Measurements from ENCODE around the gene ZFAND2B. TPM values are rescaled to one million over a fixed set of nuclear protein-coding genes. Genes with fewer than 3 reads are reported as not detected.
A peak's percentile ranks its signal among the peaks of the same experiment; 100 is the strongest.

The ZFAND2B gene, protein sequence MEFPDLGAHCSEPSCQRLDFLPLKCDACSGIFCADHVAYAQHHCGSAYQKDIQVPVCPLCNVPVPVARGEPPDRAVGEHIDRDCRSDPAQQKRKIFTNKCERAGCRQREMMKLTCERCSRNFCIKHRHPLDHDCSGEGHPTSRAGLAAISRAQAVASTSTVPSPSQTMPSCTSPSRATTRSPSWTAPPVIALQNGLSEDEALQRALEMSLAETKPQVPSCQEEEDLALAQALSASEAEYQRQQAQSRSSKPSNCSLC
- total RNA-seq, result 10 to 100 TPM; 21.7 to 83.8 TPM

DNA sequence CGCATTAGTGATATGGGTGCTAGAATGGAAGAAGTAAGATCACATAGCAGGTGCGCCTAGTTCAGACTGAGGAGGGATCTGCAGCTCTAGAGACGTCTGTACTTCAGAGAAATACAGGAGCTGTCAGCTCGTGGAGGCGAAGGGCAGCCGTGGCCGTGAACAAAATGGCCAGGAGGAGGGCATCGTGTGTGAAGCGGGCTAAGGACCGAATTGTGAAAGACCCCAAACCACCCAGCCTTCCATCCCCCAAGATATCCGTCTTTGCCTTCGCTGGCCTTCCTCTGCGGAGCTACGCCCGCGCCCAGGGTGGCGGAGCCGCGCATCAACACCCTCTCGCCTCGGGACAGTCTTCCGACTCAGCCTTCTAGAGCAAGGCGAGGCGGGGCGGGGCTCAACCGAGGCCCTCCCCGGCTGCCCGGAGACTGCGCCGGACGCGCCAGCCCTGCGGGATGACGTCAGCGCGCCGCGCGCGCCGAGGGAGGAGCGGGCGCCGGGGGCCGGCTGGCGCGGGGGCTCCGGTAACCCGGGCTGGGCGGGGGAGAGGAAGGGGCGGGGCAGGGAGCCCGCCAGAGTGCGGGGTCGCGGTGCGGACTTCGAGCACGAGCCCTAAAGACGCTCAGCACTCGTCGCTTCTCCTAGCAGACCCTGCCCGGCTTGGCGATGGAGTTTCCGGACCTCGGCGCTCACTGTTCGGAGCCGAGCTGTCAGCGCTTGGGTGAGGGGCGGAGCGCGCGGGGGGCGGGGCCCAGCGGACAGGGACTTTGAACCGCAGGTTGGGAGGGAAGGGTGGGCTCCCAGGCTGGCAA lies at the start of gene ZFAND2B:
ZFAND2B (plus strand) TSS at position 455 of the 806 bp plus-strand sequence; CDS start at position 661, 206 bp downstream.
- Histone ChIP-seq H3K27ac (peak within 1 kb of the TSS; percentile 85 to 93), H3K4me3 (peak within 1 kb of the TSS; percentile 91), H3K36me3 (peaks cover 6% of the 10 kb centered on the region), H3K4me1 (ENCODE audit: control insufficient read depth in 1 of 2, low read depth in 2 of 2) (peaks cover 15 to 25% of the 10 kb centered on the region in 2 donors), H3K27me3 (replicated peaks; ENCODE audit: insufficient read depth) (no peaks in the 10 kb centered on the region), H3K9me3 (no peaks in the 10 kb centered on the region)
- DNase-seq (ENCODE audit: low spot score), result peak; percentile 72
- TF ChIP-seq, protein P1, sequence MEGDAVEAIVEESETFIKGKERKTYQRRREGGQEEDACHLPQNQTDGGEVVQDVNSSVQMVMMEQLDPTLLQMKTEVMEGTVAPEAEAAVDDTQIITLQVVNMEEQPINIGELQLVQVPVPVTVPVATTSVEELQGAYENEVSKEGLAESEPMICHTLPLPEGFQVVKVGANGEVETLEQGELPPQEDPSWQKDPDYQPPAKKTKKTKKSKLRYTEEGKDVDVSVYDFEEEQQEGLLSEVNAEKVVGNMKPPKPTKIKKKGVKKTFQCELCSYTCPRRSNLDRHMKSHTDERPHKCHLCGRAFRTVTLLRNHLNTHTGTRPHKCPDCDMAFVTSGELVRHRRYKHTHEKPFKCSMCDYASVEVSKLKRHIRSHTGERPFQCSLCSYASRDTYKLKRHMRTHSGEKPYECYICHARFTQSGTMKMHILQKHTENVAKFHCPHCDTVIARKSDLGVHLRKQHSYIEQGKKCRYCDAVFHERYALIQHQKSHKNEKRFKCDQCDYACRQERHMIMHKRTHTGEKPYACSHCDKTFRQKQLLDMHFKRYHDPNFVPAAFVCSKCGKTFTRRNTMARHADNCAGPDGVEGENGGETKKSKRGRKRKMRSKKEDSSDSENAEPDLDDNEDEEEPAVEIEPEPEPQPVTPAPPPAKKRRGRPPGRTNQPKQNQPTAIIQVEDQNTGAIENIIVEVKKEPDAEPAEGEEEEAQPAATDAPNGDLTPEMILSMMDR (IDR thresholded peaks at IDR 0.05), result peak; percentile 33
- peak; percentile 88 for ATAC-seq (ENCODE audit: insufficient number of reproducible peaks, low FRiP score, low read depth)

DNA sequence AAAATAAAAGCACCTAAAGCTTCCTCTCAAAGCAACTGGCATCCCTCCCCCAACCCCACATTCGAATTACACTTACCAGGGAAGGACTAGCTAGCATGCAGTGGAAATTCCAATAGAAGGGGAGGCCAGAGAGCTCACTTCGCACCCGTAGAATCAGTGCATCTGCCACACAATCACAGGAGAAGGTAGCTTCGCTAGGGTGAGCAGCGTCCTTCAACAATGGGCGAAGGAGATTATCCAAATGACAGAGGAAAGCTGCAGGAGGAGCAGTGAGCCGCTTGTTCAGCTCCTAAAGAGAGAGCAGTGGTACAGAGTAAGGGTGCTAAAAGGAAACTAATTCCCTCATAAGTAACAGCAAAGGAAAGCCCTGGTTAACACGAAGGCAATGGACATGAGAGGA lies 49.2 kb upstream of the ZFAND2B start:
- H3K36me3 ChIP-seq, result no peaks in the 10 kb centered on the region

DNA sequence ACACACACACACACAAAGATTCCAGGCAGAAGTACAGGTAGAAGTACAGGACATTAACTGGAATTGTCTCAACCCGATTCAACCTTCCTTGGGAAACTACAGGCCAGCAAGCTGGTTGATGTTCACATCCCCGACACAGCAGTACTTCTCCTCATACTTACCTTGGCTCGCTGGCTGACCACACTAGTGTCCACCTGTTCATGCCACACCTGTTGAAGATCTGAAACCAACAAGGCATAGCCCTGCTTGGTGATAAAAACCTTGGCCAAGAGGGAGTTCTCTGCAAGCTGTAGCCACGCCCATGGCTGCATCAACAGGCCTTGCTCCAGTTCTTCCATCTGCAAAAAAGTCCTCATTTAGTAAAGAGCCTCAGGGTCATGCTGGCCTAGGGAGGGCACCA lies 48.6 kb upstream of the ZFAND2B start:
- H3K4me1 ChIP-seq (ENCODE audit: control insufficient read depth in 1 of 2, low read depth in 2 of 2), result peaks cover 4 to 5% of the 10 kb centered on the region in 2 donors
- no peak for ATAC-seq (ENCODE audit: insufficient number of reproducible peaks, low FRiP score, low read depth)
- no peaks in the 10 kb centered on the region for H3K36me3 ChIP-seq
- H3K9me3 ChIP-seq, result no peaks in the 10 kb centered on the region
- H3K27ac ChIP-seq, result no peak overlapping the region
- TF ChIP-seq, protein P1 (IDR thresholded peaks at IDR 0.05), result no peak
- H3K4me3 ChIP-seq, result no peak overlapping the region
- DNase-seq (ENCODE audit: low spot score), result no peak
- H3K27me3 ChIP-seq (replicated peaks; ENCODE audit: insufficient read depth), result no peaks in the 10 kb centered on the region

More for the DNA sequence above, 49.2 kb upstream of the ZFAND2B start:
- H3K4me3 ChIP-seq, result no peak overlapping the region
- no peaks in the 10 kb centered on the region for H3K27me3 ChIP-seq (replicated peaks; ENCODE audit: insufficient read depth)
- DNase-seq (ENCODE audit: low spot score), result no peak
- TF ChIP-seq, protein P1 (IDR thresholded peaks at IDR 0.05), result no peak
- H3K27ac ChIP-seq, result no peak overlapping the region
- H3K4me1 ChIP-seq (ENCODE audit: control insufficient read depth in 1 of 2, low read depth in 2 of 2), result peaks cover 4 to 5% of the 10 kb centered on the region in 2 donors
- no peaks in the 10 kb centered on the region for H3K9me3 ChIP-seq
- ATAC-seq (ENCODE audit: insufficient number of reproducible peaks, low FRiP score, low read depth), result no peak

DNA sequence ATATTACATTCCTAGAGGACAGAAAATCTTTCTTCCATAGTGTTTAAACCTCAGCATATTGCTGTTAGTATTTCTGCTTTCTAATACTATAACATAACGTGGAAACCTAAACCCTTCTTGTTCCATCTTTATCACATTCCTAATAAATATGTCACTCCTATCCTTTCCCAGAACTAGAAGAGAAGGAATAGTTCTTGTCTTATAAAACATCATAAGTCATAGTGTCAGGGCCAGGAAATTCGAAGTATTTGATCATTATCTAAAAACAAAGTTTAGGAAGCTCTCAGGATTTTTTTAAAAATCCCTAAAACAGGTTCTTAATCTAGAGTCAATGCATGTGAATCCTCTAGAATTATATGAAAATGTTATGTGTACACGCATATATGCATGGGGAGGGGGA lies 48.0 kb upstream of the ZFAND2B start:
- ATAC-seq (ENCODE audit: insufficient number of reproducible peaks, low FRiP score, low read depth) (no peak), DNase-seq (ENCODE audit: low spot score) (no peak)
- peaks cover 4 to 5% of the 10 kb centered on the region in 2 donors for H3K4me1 ChIP-seq (ENCODE audit: control insufficient read depth in 1 of 2, low read depth in 2 of 2)
- no peaks in the 10 kb centered on the region for H3K36me3 ChIP-seq
- no peaks in the 10 kb centered on the region for H3K27me3 ChIP-seq (replicated peaks; ENCODE audit: insufficient read depth)
- H3K4me3 ChIP-seq, result no peak overlapping the region
- no peaks in the 10 kb centered on the region for H3K9me3 ChIP-seq
- TF ChIP-seq, protein P1 (IDR thresholded peaks at IDR 0.05), result no peak
- H3K27ac ChIP-seq, result no peak overlapping the region

DNA sequence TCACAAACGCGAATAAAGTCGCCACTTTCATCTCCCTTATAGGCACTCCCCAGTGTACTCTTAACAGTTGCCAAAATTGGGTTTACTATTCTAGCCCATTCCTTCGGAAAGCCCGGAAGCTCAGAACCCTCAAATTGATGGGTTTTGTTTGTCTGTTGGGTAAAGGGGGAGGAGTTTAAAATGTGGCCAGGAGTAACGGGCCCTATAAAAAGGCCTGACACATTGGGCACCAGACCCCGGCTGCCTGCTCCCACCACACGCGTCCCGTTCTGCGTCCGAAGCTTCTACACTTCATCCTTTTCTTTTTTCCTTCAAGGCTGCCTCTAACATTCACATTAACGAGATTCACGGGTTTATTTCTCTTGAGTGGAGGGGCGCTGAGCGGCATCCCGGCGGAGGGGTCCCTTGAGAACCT lies 46.8 kb upstream of the ZFAND2B start:
- peak overlapping the region; percentile 89 for H3K4me3 ChIP-seq
- no peaks in the 10 kb centered on the region for H3K27me3 ChIP-seq (replicated peaks; ENCODE audit: insufficient read depth)
- ATAC-seq (ENCODE audit: insufficient number of reproducible peaks, low FRiP score, low read depth) (no peak), DNase-seq (ENCODE audit: low spot score) (no peak)
- H3K36me3 ChIP-seq, result no peaks in the 10 kb centered on the region
- peak overlapping the region; percentile 80 to 88 for H3K27ac ChIP-seq
- no peaks in the 10 kb centered on the region for H3K9me3 ChIP-seq
- TF ChIP-seq, protein P1 (IDR thresholded peaks at IDR 0.05), result no peak
- H3K4me1 ChIP-seq (ENCODE audit: control insufficient read depth in 1 of 2, low read depth in 2 of 2), result peaks cover 4 to 5% of the 10 kb centered on the region in 2 donors

All from thoracic aorta (tissue), 2 donors.